ENCODE results near the gene BMP15.

DNA sequence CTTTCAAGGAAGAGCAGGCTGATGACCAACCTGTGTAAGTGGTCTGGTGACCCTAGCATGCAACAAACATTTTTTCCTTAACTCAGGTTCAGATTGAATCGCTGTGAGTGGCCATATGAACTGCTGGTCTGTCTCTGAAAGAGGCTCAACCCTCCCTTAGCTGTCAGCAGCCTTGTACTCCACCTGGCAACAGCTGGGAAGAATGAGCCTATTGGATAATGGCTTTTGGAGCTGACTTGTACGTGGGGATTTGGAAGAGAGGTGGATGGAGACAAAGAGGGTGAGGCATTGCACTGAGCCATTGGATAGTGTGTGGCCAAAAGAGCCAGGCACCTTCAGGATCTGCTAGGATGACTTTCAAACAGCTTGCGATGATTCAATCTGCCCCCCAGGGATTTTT, 35.7 kb upstream of the BMP15 start:
- TF ChIP-seq, protein P1, sequence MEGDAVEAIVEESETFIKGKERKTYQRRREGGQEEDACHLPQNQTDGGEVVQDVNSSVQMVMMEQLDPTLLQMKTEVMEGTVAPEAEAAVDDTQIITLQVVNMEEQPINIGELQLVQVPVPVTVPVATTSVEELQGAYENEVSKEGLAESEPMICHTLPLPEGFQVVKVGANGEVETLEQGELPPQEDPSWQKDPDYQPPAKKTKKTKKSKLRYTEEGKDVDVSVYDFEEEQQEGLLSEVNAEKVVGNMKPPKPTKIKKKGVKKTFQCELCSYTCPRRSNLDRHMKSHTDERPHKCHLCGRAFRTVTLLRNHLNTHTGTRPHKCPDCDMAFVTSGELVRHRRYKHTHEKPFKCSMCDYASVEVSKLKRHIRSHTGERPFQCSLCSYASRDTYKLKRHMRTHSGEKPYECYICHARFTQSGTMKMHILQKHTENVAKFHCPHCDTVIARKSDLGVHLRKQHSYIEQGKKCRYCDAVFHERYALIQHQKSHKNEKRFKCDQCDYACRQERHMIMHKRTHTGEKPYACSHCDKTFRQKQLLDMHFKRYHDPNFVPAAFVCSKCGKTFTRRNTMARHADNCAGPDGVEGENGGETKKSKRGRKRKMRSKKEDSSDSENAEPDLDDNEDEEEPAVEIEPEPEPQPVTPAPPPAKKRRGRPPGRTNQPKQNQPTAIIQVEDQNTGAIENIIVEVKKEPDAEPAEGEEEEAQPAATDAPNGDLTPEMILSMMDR (conservative IDR thresholded peaks at IDR 0.05; ENCODE audit: low read depth, low read length): no peak
- no peak for TF ChIP-seq EZH2 (IDR thresholded peaks at IDR 0.05; ENCODE audit: low read length, unreplicated experiment)

All from PC-3 (cell line).